ENCODE measurements around the gene CHRM1. TPM values are rescaled to one million over a fixed set of nuclear protein-coding genes. Genes with fewer than 3 reads are reported as not detected.

CHRM1 gene
- total RNA-seq, 2 donors from 2014 or later = 1.2 to 1.8 TPM

GRCh38 chr11:62919898-62920640, 1.1 kb downstream of the CHRM1 start:
- H3K9me3 ChIP-seq = no peaks in the 10 kb centered on the region
- H3K27ac ChIP-seq = no peak overlapping the region
- intact Hi-C loops (cut with DNase I) = no loop called here
- H3K27me3 ChIP-seq = peaks cover 27% of the 10 kb centered on the region
- no peak overlapping the region for H3K4me3 ChIP-seq
- TF ChIP-seq, protein P1, sequence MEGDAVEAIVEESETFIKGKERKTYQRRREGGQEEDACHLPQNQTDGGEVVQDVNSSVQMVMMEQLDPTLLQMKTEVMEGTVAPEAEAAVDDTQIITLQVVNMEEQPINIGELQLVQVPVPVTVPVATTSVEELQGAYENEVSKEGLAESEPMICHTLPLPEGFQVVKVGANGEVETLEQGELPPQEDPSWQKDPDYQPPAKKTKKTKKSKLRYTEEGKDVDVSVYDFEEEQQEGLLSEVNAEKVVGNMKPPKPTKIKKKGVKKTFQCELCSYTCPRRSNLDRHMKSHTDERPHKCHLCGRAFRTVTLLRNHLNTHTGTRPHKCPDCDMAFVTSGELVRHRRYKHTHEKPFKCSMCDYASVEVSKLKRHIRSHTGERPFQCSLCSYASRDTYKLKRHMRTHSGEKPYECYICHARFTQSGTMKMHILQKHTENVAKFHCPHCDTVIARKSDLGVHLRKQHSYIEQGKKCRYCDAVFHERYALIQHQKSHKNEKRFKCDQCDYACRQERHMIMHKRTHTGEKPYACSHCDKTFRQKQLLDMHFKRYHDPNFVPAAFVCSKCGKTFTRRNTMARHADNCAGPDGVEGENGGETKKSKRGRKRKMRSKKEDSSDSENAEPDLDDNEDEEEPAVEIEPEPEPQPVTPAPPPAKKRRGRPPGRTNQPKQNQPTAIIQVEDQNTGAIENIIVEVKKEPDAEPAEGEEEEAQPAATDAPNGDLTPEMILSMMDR (IDR thresholded peaks at IDR 0.05) = no peak
- H3K4me1 ChIP-seq = no peaks in the 10 kb centered on the region
- H3K36me3 ChIP-seq = no peaks in the 10 kb centered on the region
- DNase-seq = no peak
- no peak overlapping the region for H3K9ac ChIP-seq (ENCODE audit: low read depth in 2 of 2, low read length in 2 of 2)

- H3K36me3 ChIP-seq = no peaks in the 10 kb centered on the region
- H3K9ac ChIP-seq (ENCODE audit: low read depth in 2 of 2, low read length in 2 of 2) = no peak overlapping the region
- H3K4me3 ChIP-seq = no peak overlapping the region
- intact Hi-C loops (cut with DNase I) = no loop called here
- TF ChIP-seq, protein P1 (IDR thresholded peaks at IDR 0.05) = no peak
- no peak overlapping the region for H3K27ac ChIP-seq
- DNase-seq = no peak
- H3K4me1 ChIP-seq = no peaks in the 10 kb centered on the region
- H3K9me3 ChIP-seq = no peaks in the 10 kb centered on the region
- H3K27me3 ChIP-seq = peaks cover 22% of the 10 kb centered on the region
Measured at GRCh38 chr11:62919476-62919875, 1.7 kb downstream of the CHRM1 start.

GRCh38 chr11:62918531-62918930, 2.6 kb downstream of the CHRM1 start:
- Histone ChIP-seq H3K27me3 (peaks cover 16% of the 10 kb centered on the region), H3K36me3 (no peaks in the 10 kb centered on the region), H3K4me3 (no peak overlapping the region), H3K9ac (ENCODE audit: low read depth in 2 of 2, low read length in 2 of 2) (no peak overlapping the region), H3K27ac (no peak overlapping the region), H3K4me1 (no peaks in the 10 kb centered on the region), H3K9me3 (no peaks in the 10 kb centered on the region)
- TF ChIP-seq, protein P1 (IDR thresholded peaks at IDR 0.05) = no peak
- intact Hi-C loops (cut with DNase I) = no loop called here
- no peak for DNase-seq

GRCh38 chr11:62917906-62918502, 3.2 kb downstream of the CHRM1 start:
- TF ChIP-seq, protein P1 (IDR thresholded peaks at IDR 0.05) = no peak
- intact Hi-C loops (cut with DNase I) = no loop called here
- H3K27ac ChIP-seq = no peak overlapping the region
- peaks cover 10% of the 10 kb centered on the region for H3K27me3 ChIP-seq
- no peak overlapping the region for H3K9ac ChIP-seq (ENCODE audit: low read depth in 2 of 2, low read length in 2 of 2)
- H3K36me3 ChIP-seq = no peaks in the 10 kb centered on the region
- no peaks in the 10 kb centered on the region for H3K9me3 ChIP-seq
- DNase-seq = no peak
- no peak overlapping the region for H3K4me3 ChIP-seq
- H3K4me1 ChIP-seq = no peaks in the 10 kb centered on the region

DNA sequence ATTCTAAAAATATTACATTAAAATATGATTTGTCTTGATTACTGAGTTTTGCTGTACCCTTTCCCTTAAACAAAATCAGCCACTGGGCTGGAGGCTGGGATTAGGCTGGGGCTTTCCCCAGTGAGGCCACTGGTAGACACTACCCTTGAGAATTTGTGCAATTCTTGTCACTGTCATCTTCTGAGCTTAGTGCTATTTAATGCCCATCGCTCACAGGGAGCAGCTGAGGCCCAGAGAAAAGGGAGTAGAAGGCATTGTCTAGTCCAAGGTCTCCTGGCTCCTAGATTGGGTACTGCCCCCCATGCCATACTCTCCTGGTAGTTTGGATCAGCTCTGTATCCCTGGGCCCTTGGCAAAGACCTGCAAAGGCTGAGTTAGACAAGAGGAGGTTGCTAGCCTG, 6.7 kb downstream of the CHRM1 start:
- no peak for DNase-seq
- intact Hi-C loops (cut with DNase I) = no loop called here
- TF ChIP-seq, protein P1 (IDR thresholded peaks at IDR 0.05) = no peak

More for the DNA sequence above, 6.7 kb downstream of the CHRM1 start:
- no peaks in the 10 kb centered on the region for H3K27me3 ChIP-seq
- no peak overlapping the region for H3K9ac ChIP-seq (ENCODE audit: low read depth in 2 of 2, low read length in 2 of 2)
- no peak overlapping the region for H3K4me3 ChIP-seq
- no peaks in the 10 kb centered on the region for H3K36me3 ChIP-seq
- H3K9me3 ChIP-seq = no peaks in the 10 kb centered on the region
- H3K27ac ChIP-seq = no peak overlapping the region
- no peaks in the 10 kb centered on the region for H3K4me1 ChIP-seq

All from colonic mucosa (tissue), 4 donors.